ENCODE measurements around the gene GDI1.

GDI1 gene

DNA sequence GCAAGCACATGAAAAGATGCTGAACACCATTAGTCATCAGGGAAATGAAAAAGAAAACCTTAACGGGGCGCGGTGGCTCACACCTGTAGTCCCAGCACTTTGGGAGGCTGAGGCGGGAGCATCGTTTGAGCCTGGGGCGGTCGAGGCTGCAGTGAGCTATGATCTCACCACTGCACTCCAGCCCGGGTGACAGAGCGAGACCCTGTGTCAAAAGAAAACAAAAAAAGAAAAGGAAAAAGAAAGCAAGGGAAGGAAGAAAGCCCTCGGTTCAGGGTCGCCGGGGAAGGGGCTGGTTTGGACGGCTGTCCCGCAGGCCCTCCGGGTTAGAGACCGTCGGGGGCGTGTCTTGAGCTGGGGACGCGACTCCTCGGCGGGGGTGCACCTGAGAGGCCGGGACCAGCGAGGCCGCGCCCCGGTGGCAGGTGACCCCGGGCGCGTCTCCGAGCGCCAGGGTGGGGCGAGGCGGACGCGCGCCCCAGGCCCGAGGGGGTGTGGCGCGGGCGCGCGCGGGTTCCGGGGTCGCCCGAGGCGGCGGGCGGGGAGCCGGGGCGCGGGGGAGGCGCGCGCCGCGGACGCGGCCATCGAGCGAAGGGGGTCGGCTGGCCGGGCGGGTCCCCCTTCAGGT lies 20.6 kb downstream of the GDI1 start:
- TF ChIP-seq, protein P1, sequence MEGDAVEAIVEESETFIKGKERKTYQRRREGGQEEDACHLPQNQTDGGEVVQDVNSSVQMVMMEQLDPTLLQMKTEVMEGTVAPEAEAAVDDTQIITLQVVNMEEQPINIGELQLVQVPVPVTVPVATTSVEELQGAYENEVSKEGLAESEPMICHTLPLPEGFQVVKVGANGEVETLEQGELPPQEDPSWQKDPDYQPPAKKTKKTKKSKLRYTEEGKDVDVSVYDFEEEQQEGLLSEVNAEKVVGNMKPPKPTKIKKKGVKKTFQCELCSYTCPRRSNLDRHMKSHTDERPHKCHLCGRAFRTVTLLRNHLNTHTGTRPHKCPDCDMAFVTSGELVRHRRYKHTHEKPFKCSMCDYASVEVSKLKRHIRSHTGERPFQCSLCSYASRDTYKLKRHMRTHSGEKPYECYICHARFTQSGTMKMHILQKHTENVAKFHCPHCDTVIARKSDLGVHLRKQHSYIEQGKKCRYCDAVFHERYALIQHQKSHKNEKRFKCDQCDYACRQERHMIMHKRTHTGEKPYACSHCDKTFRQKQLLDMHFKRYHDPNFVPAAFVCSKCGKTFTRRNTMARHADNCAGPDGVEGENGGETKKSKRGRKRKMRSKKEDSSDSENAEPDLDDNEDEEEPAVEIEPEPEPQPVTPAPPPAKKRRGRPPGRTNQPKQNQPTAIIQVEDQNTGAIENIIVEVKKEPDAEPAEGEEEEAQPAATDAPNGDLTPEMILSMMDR (IDR thresholded peaks at IDR 0.05; ENCODE audit: insufficient read depth, low read depth, low read length, missing control alignments), result no peak
- DNase-seq (ENCODE audit: low read depth), result peak; percentile 73
- peak overlapping the region; percentile 55 for H3K4me3 ChIP-seq (ENCODE audit: low read depth, low read length)

DNA sequence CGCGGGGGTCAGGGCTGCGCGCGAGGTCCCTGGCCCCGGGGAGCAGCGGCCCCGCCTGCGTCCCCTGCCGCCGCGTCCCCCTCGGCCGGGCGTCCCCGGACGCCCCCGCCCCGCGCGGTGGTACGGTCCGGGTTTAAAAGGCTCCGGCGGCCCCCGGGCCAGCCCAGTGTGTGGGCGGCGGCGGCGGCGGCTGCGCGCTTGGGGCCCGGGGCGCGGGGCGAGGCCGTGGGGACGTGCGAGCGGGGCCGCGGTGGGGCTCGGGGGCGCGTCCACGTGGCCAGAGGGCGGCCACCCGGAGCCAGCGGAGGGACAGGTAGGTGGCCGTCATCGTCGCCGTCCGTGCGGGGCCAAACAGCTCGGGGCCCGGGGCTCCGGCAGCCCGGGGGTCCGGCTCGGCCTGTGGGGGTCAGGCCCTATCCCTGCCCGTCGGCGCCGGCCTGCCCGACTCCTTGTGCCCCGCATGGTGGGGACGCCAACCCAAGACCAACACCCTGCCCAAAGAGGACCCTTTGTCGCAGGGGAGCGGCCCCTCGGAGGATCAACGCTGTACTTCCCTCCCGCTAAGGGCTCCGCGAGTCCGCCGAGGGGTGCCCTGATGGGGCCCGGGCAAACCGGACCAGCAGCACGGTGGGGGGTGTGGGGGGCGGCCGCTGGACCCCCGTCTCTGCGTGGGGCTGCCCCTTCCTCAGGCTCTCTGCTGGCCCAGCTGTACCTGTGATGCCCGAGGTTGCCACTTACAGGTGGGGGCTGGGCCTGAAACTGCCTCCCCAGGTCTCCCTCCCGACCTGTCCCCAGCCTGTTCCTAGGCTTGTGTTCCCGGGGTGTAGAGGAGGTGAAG lies 21.4 kb downstream of the GDI1 start, which contains the start of gene PLXNA3:
TSS of gene PLXNA3 (plus strand) at position 166 of the 838 bp plus-strand sequence. CDS start 1,903 bp downstream, outside the sequence.
- DNase-seq (ENCODE audit: low read depth), result peak; percentile 68
- peak within 1 kb of the TSS; percentile 71 for H3K4me3 ChIP-seq (ENCODE audit: low read depth, low read length)
- TF ChIP-seq, protein P1 (IDR thresholded peaks at IDR 0.05; ENCODE audit: insufficient read depth, low read depth, low read length, missing control alignments), result no peak

DNA sequence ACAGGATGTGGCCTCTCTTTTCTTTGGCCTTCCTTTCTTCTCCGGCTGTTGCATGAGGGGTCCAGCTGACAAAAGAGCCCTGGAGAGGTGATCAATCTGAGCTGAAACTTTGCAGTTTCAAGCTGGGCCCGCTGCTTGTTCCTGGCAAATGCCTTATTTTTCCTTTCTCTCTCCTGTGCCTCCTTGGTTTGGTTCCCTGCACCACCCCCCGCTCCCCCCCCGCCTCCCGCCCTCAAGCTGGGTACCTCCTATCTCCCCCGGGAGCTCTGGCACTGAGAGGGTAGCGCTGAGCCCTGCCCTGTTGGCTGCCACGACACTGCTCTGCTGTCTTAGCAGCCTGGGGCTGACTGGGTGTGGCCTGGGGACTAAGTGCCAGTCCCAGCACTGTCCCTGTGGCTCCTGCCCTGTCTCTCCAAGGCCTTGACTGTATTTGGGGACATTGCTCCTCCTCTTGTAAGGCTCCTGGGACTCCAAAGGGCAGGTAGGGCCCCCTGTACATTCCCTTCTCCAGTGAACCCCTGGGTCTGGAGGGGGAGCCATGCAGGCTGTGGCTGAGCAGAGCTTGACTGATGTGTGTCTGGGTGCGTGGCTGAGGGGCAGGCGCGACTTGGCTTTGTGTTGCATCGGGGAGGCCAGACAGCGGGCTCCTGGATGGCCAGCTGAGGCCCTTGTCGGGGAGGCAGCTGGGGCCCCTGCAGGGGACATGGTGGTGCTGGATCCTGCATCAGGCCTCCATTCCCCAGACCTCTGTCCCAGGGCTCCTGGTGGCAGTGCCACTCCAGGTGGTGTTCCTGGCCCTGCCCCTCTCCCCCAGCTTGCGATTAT lies 22.2 kb downstream of the GDI1 start:
- DNase-seq (ENCODE audit: low read depth), result no peak
- peak overlapping the region; percentile 71 for H3K4me3 ChIP-seq (ENCODE audit: low read depth, low read length)
- TF ChIP-seq, protein P1 (IDR thresholded peaks at IDR 0.05; ENCODE audit: insufficient read depth, low read depth, low read length, missing control alignments), result no peak

DNA sequence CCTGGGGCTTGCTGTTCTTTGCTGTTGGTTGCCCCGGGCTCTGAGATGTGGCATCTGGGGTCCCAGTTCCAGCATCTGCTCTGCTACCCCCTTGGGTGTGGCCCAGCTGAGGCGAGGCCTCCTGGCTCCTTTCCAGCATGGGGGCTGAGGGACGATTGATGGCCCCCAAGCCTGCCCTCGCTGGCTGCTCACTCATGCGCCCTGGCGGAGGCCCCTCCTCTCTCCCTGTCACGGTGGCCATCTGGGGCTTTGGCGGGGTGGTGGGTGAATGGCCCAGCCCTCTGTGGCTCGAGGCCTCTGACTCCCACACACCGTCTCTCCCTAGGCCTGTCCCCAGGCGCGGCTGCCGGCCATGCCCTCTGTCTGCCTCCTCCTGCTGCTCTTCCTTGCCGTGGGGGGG lies 22.9 kb downstream of the GDI1 start:
- no peak overlapping the region for H3K4me3 ChIP-seq (ENCODE audit: low read depth, low read length)
- TF ChIP-seq, protein P1 (IDR thresholded peaks at IDR 0.05; ENCODE audit: insufficient read depth, low read depth, low read length, missing control alignments), result no peak
- DNase-seq (ENCODE audit: low read depth), result no peak

DNA sequence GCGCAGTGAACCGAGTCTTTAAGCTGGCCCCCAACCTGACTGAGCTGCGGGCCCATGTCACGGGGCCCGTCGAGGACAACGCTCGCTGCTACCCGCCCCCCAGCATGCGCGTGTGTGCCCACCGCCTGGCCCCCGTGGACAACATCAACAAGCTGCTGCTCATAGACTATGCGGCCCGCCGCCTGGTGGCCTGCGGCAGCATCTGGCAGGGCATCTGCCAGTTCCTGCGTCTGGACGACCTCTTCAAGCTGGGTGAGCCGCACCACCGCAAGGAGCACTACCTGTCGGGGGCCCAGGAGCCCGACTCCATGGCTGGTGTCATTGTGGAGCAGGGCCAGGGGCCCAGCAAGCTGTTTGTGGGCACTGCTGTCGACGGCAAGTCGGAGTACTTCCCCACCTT lies 23.4 kb downstream of the GDI1 start:
- H3K4me3 ChIP-seq (ENCODE audit: low read depth, low read length), result no peak overlapping the region
- TF ChIP-seq, protein P1 (IDR thresholded peaks at IDR 0.05; ENCODE audit: insufficient read depth, low read depth, low read length, missing control alignments), result no peak
- no peak for DNase-seq (ENCODE audit: low read depth)

DNA sequence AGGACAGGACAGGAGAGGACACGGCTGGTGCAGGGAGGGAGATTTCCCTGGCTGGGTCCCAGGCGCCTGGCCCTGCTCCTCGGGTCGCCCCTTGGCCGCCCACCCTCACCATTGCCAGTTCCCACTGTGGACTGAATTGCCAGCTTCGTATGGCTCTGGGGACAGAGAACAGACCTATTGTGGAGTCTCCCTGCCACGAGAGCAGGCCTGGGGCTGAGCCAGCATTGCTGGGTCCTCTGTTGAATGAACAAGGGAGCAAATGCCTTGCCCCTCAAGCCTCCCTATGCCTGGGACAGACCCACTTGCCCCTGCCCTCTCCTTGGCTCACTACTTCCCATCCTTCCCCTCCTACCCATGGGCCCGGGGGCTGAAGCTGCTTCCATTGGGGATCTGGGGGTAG lies 25.4 kb downstream of the GDI1 start:
- TF ChIP-seq, protein P1 (IDR thresholded peaks at IDR 0.05; ENCODE audit: insufficient read depth, low read depth, low read length, missing control alignments), result no peak
- no peak overlapping the region for H3K4me3 ChIP-seq (ENCODE audit: low read depth, low read length)
- DNase-seq (ENCODE audit: low read depth), result no peak

Measured in GM12865 (cell line).